Ovary (tissue), 9 donors: ENCODE data around the gene ZNF397. TPM values are rescaled to one million over a fixed set of nuclear protein-coding genes. Genes with fewer than 3 reads are reported as not detected.

Experiments used
- DNase-seq, 5 donors: peaks; one replicate each; pipeline ENCODE4 v3.0.0-alpha.2; 2019 to 2020
- H3K27ac ChIP-seq, 2 donors: fragments of 200-600 bp; one replicate each; pipeline versions ENCODE4 v1.5.1 to v1.8.0; 2019 to 2022
- H3K27me3 ChIP-seq: fragments of 200-600 bp; one replicate; pipeline ENCODE4 v1.8.0; 2022
- H3K36me3 ChIP-seq: fragments of 200-600 bp; sonication (generic); one replicate; pipeline ENCODE4 v1.5.1; 2019
- H3K4me1 ChIP-seq: one replicate; pipeline ENCODE4 v1.8.1; 2013; ENCODE audit warnings: mild to moderate bottlenecking, moderate library complexity; ENCODE audit not compliant: insufficient read depth
- H3K4me3 ChIP-seq: fragments of 200-600 bp; sonication (generic); one replicate; pipeline ENCODE4 v1.5.1; 2017
- H3K9me3 ChIP-seq, 2 donors: fragments of 200-600 bp in 1 of 2; sonication (generic) in 1 of 2; one replicate each; pipeline versions ENCODE4 v1.5.1 to v1.8.1; 2013 to 2019; ENCODE audit warnings: mild to moderate bottlenecking in 1 of 2, moderate library complexity in 1 of 2
- EP300 ChIP-seq: sonication (generic); formaldehyde crosslinking; IDR thresholded peaks from one replicate; pipeline ENCODE4 v1.6.1; 2017; ENCODE audit warnings: antibody characterized with exemption
- POLR2A ChIP-seq: fragments of 450-650 bp; IDR thresholded peaks from one replicate; pipeline ENCODE4 v1.6.1; 2017; ENCODE audit warnings: antibody characterized with exemption, mild to moderate bottlenecking, moderate library complexity
- WGBS, 3 donors: extraction: QIAGEN DNeasy Blood & Tissue Kit in 1 of 3; methylation state at CpG; one replicate each; pipeline versions ENCODE4 v1.1.5 to v1.1.7; 2013 to 2017; 5-methylcytosine and 5-hydroxymethylcytosine counted together
- intact Hi-C, 4 donors: fragments of 100-400 bp; cut with DNase I; formaldehyde crosslinking; loops; one replicate each; pipeline versions ENCODE4 v1.11.0 to v1.15.1; 2022 to 2023
- polyA plus RNA-seq, 2 donors: library from polyadenylated mRNA; stranded (reverse); fragments of 200-250 nt in 1 of 2; fragments of 350-450 nt in 1 of 2; fragmentation: Illumina TruSeq in 1 of 2; extraction: RNeasy Lipid Tissue Mini Kit (QIAGEN cat#74804) in 1 of 2; gene quantifications; one replicate each; pipeline ENCODE4 v1.2.3, GENCODE V29; 2013 to 2014
- total RNA-seq, 7 donors: library from RNA; depleted of rRNA in 2 of 7; stranded (reverse); fragments of >200 nt in 2 of 7; fragmentation: NEBNext Ultra II Directional in 3 of 7; extraction: Animal tissue kit (Norgen Biotek cat#: 25700) in 3 of 7; gene quantifications; one replicate each; pipeline versions ENCODE4 v1.1.0 to v1.2.4, GENCODE V29; 2016 to 2023
- TF ChIP-seq, protein P1 (sequence below), 3 donors: fragments of 450-650 bp in 2 of 3; fragments of 200-600 bp in 1 of 3; IDR thresholded peaks; one replicate each; pipeline versions ENCODE4 v1.5.1 to v1.8.0; 2016 to 2022; ENCODE audit warnings: antibody characterized with exemption in 3 of 3, mild to moderate bottlenecking in 1 of 3
- donor health status: DM: no; HTN: no; CAD: no; lungs with moderate emphysema.
- donor health status: DM: no; HTN: no; CAD: no.
- donor health status: Bipolar disorder and iron deficiency.
- donor health status: DM: yes; HTN: yes; CAD: no.
- donor health status: DM: no; HTN: no; CAD: no.
- donor health status: DM: yes; HTN: yes; CAD: no.

ZNF397 gene
- total and polyA plus RNA-seq, 9 donors, result 15.7 to 35.8 (median 27.7) TPM

DNA sequence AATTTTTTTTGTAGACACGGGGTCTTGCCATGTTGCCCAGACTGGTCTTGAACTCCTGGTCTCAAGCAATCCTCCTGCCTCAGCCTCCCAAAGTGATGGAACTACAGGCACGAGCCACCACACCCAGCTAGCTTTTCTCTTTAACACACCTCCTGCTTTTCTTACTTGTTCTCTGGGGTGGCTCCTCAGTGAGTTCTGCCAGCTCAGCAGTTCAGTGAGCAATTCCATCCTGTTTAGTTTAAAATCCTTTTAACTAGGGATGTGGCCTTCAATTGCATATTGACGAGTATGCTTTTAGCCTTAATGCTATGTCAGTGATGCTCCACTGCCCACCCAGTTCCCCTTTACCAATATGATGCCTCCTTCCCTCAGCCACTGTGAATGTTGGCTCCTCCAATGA, 16.1 kb downstream of the ZNF397 start:
- intact Hi-C loops, result no loop called here
- Histone ChIP-seq H3K4me3 (no peak overlapping the region), H3K9me3 (no peaks in the 10 kb centered on the region), H3K36me3 (no peaks in the 10 kb centered on the region), H3K27me3 (no peaks in the 10 kb centered on the region), H3K27ac (no peak overlapping the region), H3K4me1 (no peaks in the 10 kb centered on the region)
- WGBS, 3 donors, result 90 to 94% (median 90%) methylated on average over 3 of the region's 3 CpGs
- TF ChIP-seq POLR2A (no peak), EP300 (no peak)
- TF ChIP-seq, protein P1, sequence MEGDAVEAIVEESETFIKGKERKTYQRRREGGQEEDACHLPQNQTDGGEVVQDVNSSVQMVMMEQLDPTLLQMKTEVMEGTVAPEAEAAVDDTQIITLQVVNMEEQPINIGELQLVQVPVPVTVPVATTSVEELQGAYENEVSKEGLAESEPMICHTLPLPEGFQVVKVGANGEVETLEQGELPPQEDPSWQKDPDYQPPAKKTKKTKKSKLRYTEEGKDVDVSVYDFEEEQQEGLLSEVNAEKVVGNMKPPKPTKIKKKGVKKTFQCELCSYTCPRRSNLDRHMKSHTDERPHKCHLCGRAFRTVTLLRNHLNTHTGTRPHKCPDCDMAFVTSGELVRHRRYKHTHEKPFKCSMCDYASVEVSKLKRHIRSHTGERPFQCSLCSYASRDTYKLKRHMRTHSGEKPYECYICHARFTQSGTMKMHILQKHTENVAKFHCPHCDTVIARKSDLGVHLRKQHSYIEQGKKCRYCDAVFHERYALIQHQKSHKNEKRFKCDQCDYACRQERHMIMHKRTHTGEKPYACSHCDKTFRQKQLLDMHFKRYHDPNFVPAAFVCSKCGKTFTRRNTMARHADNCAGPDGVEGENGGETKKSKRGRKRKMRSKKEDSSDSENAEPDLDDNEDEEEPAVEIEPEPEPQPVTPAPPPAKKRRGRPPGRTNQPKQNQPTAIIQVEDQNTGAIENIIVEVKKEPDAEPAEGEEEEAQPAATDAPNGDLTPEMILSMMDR (IDR thresholded peaks at IDR 0.05), result no peak
- no peak for DNase-seq

- TF ChIP-seq, protein P1 (IDR thresholded peaks at IDR 0.05), result no peak
- TF ChIP-seq POLR2A (no peak), EP300 (no peak)
- intact Hi-C loops, result no loop called here
- Histone ChIP-seq H3K9me3 (no peaks in the 10 kb centered on the region), H3K27ac (no peak overlapping the region), H3K4me1 (no peaks in the 10 kb centered on the region), H3K4me3 (no peak overlapping the region), H3K36me3 (no peaks in the 10 kb centered on the region), H3K27me3 (no peaks in the 10 kb centered on the region)
- no peak for DNase-seq
- 88 to 96% (median 89%) methylated on average over 2 of the region's 2 CpGs for WGBS, 3 donors
Observed at GRCh38 chr18:35264409-35264808, 23.6 kb downstream of the ZNF397 start.

DNA sequence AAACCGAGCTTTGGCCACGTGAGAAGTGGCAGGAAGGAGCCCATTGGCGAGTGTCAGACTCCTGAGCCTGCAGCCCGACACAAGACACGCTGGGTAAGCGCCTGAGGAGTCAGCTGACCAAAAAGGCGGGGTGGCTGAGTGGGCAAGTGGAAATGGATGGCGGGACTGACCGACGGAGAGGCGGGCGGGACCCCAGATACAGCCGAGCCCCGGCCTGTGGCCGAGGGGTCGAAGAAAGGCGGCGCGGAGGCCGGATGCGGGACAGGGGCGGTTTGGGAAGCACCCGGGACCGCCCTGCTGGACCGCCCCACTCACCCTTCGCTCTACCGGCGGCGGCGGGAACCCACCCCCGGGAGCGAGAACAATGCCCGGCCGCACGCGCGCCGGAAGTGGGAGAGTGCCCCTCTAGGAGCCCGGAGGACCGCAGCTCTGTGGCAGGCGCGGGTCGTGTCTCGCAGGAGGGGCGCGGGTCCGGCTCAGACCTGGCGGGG, 26.4 kb downstream of the ZNF397 start:
- 1 to 5% (median 2%) methylated on average over 47 to 48 of the region's 48 CpGs for WGBS, 3 donors
- peak; percentile 81 to 89 (median 85) for DNase-seq
- peak; percentile 30 for TF ChIP-seq POLR2A
- TF ChIP-seq EP300, result no peak
- TF ChIP-seq, protein P1 (IDR thresholded peaks at IDR 0.05), result peak in 2 of 3 donors; percentile 20 to 25
- no peaks in the 10 kb centered on the region for H3K9me3 ChIP-seq
- H3K4me3 ChIP-seq, result peak overlapping the region; percentile 63
- H3K27me3 ChIP-seq, result no peaks in the 10 kb centered on the region
- no peaks in the 10 kb centered on the region for H3K36me3 ChIP-seq
- H3K4me1 ChIP-seq, result no peaks in the 10 kb centered on the region
- H3K27ac ChIP-seq, result peak overlapping the region; percentile 59 to 80
- intact Hi-C loops, result loop anchor here in 1 of 4 donors (5.0 kb wide), 1 partner anchor 75 kb away; the partner anchor contains the start of gene ZNF24

- intact Hi-C loops, result loop anchor here in 1 of 4 donors (5.0 kb wide), 1 partner anchor 74 kb away; the partner anchor contains the start of gene ZNF24
- TF ChIP-seq POLR2A, result no peak
- TF ChIP-seq, protein P1 (IDR thresholded peaks at IDR 0.05), result no peak
- no peak for TF ChIP-seq EP300
- peak overlapping the region; percentile 63 for H3K4me3 ChIP-seq
- H3K9me3 ChIP-seq, result no peaks in the 10 kb centered on the region
- DNase-seq, result peak; percentile 23 to 57 (median 51)
- 34 to 57% (median 54%) methylated on average over 30 of the region's 30 CpGs for WGBS, 3 donors
- no peaks in the 10 kb centered on the region for H3K27me3 ChIP-seq
- H3K4me1 ChIP-seq, result no peaks in the 10 kb centered on the region
- H3K36me3 ChIP-seq, result no peaks in the 10 kb centered on the region
- no peak overlapping the region for H3K27ac ChIP-seq
Observed at GRCh38 chr18:35267809-35268208, 27.0 kb downstream of the ZNF397 start.
